ENCODE data around the gene ADGRD1. TPM values are rescaled to one million over a fixed set of nuclear protein-coding genes. Genes with fewer than 3 reads are reported as not detected.

The ADGRD1 gene
- total RNA-seq, 1 donor from 2014 or later: 46.9 TPM

DNA sequence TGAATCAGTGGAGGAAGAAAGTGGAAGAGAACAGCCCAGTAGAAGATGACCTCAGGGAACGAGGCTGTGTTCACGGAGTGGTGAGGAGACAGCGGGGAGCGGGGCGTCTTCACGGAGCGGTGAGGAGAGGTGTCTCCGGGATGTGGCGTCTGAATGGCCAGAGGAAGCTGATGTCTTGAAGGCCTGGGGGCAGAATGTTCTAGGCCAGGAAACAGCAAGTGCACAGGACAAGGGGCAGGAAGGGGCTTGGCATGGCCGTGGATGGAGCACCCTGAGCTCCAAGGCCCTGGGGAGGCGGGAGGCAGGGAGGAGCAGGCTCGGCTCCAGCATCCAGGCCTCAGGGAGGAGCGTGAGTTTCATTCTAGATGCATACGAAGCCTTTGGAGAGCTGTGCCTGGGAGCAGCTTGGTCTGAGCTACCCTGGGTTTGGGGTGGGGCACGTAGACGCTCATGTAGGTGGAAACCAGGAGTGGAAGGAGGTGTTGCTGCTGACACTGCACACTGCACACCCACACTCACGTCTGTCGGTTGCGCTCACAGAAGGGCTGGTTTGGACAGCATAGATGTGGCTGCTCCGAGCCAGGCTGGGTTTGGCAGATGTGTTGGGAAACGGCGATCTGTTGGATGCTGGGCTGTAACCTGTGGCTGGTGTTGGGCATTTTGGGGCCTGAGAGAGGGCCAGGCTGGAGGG is 131.6 kb downstream of the ADGRD1 start:
- peak in 1 of 2 donors; percentile 56 for DNase-seq (ENCODE audit: low spot score in 2 of 2)
- no peak overlapping the region for H3K27ac ChIP-seq
- TF ChIP-seq, protein P1, sequence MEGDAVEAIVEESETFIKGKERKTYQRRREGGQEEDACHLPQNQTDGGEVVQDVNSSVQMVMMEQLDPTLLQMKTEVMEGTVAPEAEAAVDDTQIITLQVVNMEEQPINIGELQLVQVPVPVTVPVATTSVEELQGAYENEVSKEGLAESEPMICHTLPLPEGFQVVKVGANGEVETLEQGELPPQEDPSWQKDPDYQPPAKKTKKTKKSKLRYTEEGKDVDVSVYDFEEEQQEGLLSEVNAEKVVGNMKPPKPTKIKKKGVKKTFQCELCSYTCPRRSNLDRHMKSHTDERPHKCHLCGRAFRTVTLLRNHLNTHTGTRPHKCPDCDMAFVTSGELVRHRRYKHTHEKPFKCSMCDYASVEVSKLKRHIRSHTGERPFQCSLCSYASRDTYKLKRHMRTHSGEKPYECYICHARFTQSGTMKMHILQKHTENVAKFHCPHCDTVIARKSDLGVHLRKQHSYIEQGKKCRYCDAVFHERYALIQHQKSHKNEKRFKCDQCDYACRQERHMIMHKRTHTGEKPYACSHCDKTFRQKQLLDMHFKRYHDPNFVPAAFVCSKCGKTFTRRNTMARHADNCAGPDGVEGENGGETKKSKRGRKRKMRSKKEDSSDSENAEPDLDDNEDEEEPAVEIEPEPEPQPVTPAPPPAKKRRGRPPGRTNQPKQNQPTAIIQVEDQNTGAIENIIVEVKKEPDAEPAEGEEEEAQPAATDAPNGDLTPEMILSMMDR (IDR thresholded peaks at IDR 0.05): no peak
- H3K27me3 ChIP-seq: no peaks in the 10 kb centered on the region
- no peak overlapping the region for H3K4me3 ChIP-seq
- no peaks in the 10 kb centered on the region for H3K4me1 ChIP-seq
- intact Hi-C loops (cut with DNase I): no loop called here
- peaks cover 0 to 2% of the 10 kb centered on the region in 2 donors for H3K9me3 ChIP-seq
- no peaks in the 10 kb centered on the region for H3K36me3 ChIP-seq

DNA sequence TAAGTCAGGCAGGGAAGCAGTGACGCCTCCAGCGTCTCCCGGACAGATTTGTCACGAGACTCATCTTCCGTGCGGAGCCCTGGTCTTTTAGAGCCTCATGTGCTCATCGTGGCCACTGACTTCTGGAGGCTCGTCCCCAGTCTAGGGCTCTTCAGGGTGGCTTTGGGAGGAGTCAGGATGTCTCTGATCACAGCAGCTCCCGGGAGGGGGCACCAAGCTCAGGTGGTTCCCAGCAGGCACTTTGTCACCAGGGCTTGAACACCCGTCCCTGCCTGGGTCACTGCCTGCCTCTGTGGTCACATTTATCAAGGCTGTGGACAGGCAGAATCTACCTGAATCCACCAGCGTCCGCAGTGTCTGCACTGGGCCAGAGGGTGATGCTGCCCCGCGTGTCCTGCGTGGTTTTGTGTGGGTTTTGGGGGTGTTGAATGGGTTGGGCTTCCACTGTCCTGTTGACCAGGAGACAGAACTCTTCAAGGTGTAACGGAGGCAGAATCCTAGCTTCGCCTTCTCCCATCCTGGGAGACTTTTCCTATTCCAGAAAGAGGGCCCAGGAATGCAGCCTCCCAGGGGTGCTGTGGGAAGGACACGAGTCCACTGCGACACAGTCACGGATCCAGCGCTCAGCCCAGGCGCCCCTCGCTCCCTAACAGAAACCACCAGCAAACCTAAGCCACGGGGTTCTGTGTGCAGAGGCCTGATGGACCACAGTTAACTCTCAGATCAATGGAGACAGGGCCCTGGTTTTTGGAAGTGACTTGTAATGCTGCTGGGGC is 132.3 kb downstream of the ADGRD1 start:
- TF ChIP-seq, protein P1 (IDR thresholded peaks at IDR 0.05): no peak
- Histone ChIP-seq H3K36me3 (no peaks in the 10 kb centered on the region), H3K9me3 (no peaks in the 10 kb centered on the region), H3K4me1 (no peaks in the 10 kb centered on the region), H3K4me3 (no peak overlapping the region), H3K27me3 (no peaks in the 10 kb centered on the region), H3K27ac (no peak overlapping the region)
- peak in 1 of 2 donors; percentile 27 for DNase-seq (ENCODE audit: low spot score in 2 of 2)
- intact Hi-C loops (cut with DNase I): no loop called here

DNA sequence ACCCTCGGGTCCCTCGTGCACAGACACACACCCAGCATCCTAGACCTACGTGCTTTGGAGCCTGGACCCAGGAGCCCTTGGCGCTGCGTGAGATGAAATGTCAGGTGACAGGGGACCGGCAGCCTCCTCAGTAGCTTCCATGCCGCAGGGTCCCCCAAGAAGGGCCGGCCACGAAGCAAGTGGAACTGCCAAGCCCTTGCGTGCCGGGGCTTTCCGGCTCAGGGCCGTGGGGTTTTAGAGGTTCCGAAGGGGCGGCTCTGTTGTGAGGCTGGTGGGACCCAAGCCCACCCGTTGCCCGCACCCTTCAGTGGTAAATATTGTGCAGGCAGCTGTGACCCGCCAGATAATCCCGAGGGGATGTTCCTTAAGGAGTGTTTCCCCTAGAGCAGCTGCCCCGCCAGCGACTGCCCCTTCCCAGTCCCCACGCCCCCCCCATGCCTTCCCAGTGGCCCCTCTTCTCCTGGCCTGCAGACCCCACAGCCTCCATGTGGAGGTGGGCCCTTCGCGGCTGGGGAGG is 133.7 kb downstream of the ADGRD1 start:
- Histone ChIP-seq H3K27ac (no peak overlapping the region), H3K4me3 (no peak overlapping the region), H3K4me1 (no peaks in the 10 kb centered on the region), H3K36me3 (no peaks in the 10 kb centered on the region), H3K9me3 (no peaks in the 10 kb centered on the region), H3K27me3 (no peaks in the 10 kb centered on the region)
- TF ChIP-seq, protein P1 (IDR thresholded peaks at IDR 0.05): no peak
- DNase-seq (ENCODE audit: low spot score in 2 of 2): peak in 1 of 2 donors; percentile 48
- intact Hi-C loops (cut with DNase I): no loop called here

DNA sequence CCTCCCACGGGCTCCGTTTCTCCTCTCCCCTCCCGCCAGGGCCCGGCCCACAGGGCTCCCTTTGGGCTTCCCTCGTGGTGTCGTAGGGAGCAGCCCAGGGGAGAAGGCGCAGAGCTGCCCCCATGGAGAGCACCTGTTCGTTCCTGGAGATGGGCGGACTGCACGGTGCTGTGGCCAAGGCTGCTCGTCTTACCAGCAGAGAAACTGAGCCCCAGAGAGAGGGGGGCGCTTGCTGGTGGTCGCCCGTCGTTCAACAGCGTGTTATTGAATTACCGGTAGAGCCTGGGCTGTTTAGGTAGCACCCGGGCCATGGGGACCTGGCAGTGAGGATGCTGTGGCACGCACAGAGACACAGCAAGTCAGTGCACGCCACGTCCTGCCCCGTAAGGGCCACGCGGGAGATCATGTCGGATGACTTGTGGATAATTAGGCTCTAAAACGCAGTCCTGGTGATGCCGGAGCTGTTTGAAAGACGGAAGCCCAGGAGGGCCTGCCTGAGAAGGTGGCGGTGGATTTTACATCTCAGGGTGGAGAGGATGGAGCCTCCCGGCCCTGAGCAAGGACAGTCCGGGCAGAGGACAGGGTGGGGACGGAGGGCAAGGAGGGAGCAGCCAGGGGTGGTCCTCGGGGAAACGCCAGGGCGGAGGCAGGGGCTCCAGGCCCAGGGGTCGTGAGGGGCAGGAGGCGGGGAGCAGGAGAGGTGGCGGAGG is 134.4 kb downstream of the ADGRD1 start:
- TF ChIP-seq, protein P1 (IDR thresholded peaks at IDR 0.05): no peak
- Histone ChIP-seq H3K4me1 (no peaks in the 10 kb centered on the region), H3K36me3 (no peaks in the 10 kb centered on the region), H3K27ac (no peak overlapping the region), H3K9me3 (no peaks in the 10 kb centered on the region), H3K27me3 (no peaks in the 10 kb centered on the region), H3K4me3 (no peak overlapping the region)
- intact Hi-C loops (cut with DNase I): no loop called here
- peak in 1 of 2 donors; percentile 50 for DNase-seq (ENCODE audit: low spot score in 2 of 2)

DNA sequence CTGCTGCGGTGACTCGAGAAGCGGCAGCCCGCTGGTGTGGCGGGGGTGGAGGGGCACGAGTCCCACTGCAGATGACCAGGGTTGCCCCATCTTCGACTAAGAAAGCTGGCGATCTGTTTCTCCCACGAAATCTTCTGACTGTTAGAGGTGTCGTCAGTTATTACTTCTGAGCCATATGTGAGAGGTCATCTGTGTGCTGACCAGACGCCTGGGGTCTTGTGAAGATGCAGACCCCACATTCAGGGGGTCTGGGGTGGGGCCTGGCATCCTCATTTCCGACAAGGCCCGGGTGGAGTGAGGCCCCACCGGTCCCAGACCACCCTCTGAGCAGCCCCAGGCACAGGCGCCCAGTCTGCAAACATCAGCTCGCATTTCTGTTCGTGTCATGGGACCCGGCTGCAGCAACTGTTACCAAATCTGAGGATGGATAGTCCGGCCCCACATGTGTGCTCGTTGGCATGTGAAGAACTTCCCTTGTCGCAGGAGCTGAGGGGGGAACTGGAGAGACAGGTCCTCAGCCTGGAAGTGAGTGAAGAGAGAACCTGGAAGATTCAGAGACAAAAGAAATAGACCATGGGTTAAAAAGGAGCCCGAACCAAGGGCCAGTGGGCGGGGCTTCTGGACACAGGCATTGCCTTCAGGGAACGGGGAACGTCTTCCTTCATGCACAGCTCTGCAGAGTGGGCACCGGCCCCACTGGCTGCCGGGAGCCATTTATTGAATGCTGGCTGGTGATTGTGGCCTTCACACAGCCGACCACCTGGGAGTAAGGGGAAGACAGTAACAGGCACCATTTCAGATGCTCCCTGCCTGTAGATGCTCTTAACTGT is 135.2 kb downstream of the ADGRD1 start:
- Histone ChIP-seq H3K4me3 (no peak overlapping the region), H3K27ac (no peak overlapping the region), H3K4me1 (no peaks in the 10 kb centered on the region), H3K36me3 (no peaks in the 10 kb centered on the region), H3K9me3 (no peaks in the 10 kb centered on the region), H3K27me3 (no peaks in the 10 kb centered on the region)
- TF ChIP-seq, protein P1 (IDR thresholded peaks at IDR 0.05): no peak
- intact Hi-C loops (cut with DNase I): no loop called here
- peak in 1 of 2 donors; percentile 43 for DNase-seq (ENCODE audit: low spot score in 2 of 2)
